HepG2 (cell line): ENCODE data around the gene TBC1D20. TPM values are rescaled to one million over a fixed set of nuclear protein-coding genes. Genes with fewer than 3 reads are reported as not detected.
A peak's percentile ranks its signal among the peaks of the same experiment; 100 is the strongest.

Experiments used
- BHLHE40 ChIP-seq: IDR thresholded peaks from 2 replicates; pipeline ENCODE4 v1.6.1; 2011; ENCODE audit warnings: low read length, improper control_type of control experiment
- CENPT ChIP-seq: sonication (generic); formaldehyde crosslinking; IDR thresholded peaks from 2 replicates; pipeline ENCODE4 v1.8.0; 2022; ENCODE audit warnings: low read depth, mild to moderate bottlenecking, moderate library complexity, missing genetic modification reagents
- ESRRA ChIP-seq: sonication (generic); formaldehyde crosslinking; IDR thresholded peaks from 2 replicates; pipeline ENCODE4 v1.5.1; 2020; ENCODE audit warnings: mild to moderate bottlenecking, low read depth, missing genetic modification reagents
- HDAC6 ChIP-seq: fragments of 200-600 bp; sonication (generic); IDR thresholded peaks from 2 replicates; pipeline ENCODE4 v1.7.0; 2017; ENCODE audit warnings: mild to moderate bottlenecking, antibody characterized with exemption, low read length, low read depth
- HOXA5 ChIP-seq: sonication (generic); formaldehyde crosslinking; IDR thresholded peaks from 2 replicates; pipeline ENCODE4 v1.4.0; 2020; ENCODE audit warnings: missing genetic modification reagents
- KDM2A ChIP-seq: sonication (generic); formaldehyde crosslinking; IDR thresholded peaks from 2 replicates; pipeline ENCODE4 v1.4.0; 2020; ENCODE audit warnings: low read depth, missing genetic modification reagents, borderline replicate concordance
- KLF15 ChIP-seq: sonication (generic); formaldehyde crosslinking; IDR thresholded peaks from 2 replicates; pipeline ENCODE4 v1.8.1; 2023; ENCODE audit warnings: borderline replicate concordance, mild to moderate bottlenecking, inconsistent platforms, missing genetic modification reagents, mixed read lengths
- NFE2L1 ChIP-seq: sonication (generic); formaldehyde crosslinking; IDR thresholded peaks from 2 replicates; pipeline ENCODE4 v1.4.0; 2020; ENCODE audit warnings: missing genetic modification reagents, mild to moderate bottlenecking, borderline replicate concordance
- NFE2L2 ChIP-seq: fragments of 150-350 bp; IDR thresholded peaks from 2 replicates; pipeline ENCODE4 v1.6.1; 2014; ENCODE audit warnings: low read length
- POLR2AphosphoS2 ChIP-seq: IDR thresholded peaks from 2 replicates; pipeline ENCODE4 v1.6.1; 2011; ENCODE audit warnings: low read depth, low read length, improper control_type of control experiment
- RCOR2 ChIP-seq: IDR thresholded peaks from 2 replicates; pipeline ENCODE4 v1.6.1; 2016; ENCODE audit warnings: missing biosample characterization, missing genetic modification reagents
- SMC3 ChIP-seq: IDR thresholded peaks from 2 replicates; pipeline ENCODE4 v1.6.1; 2011; ENCODE audit warnings: low read length, improper control_type of control experiment
- XRCC5 ChIP-seq: fragments of 200-400 bp; formaldehyde crosslinking; optimal IDR thresholded peaks from 2 replicates; pipeline ENCODE3; 2017; ENCODE audit warnings: mild to moderate bottlenecking, low read length
- ZNF160 ChIP-seq: sonication (generic); formaldehyde crosslinking; IDR thresholded peaks from 2 replicates; pipeline ENCODE4 v1.8.0; 2022; ENCODE audit warnings: mild to moderate bottlenecking, inconsistent platforms, missing genetic modification reagents
- ZNF30 ChIP-seq: sonication (generic); formaldehyde crosslinking; IDR thresholded peaks from 2 replicates; pipeline ENCODE4 v1.5.0; 2020; ENCODE audit warnings: mild to moderate bottlenecking, missing genetic modification reagents
- polyA plus RNA-seq, 8 experiments: library from polyadenylated mRNA; depleted of rRNA in 3 of 8; stranded (reverse) in 7 of 8; unstranded in 1 of 8; fragments of >200 nt; fragmentation: Illumina TruSeq in 4 of 8; extraction: Trizol in 4 of 8; gene quantifications; 2 replicates each; pipeline versions ENCODE4 v1.2.1 to v1.2.3, GENCODE V29; 2011 to 2016; ENCODE audit warnings: low read depth in 4 of 8, missing spikeins in 1 of 8, mixed read lengths in 1 of 8; ENCODE audit not compliant: insufficient read depth in 1 of 8
- total RNA-seq, 5 experiments: library from RNA; depleted of rRNA; stranded (reverse); fragments of >200 nt; fragmentation: Illumina TruSeq; extraction: Trizol; gene quantifications; 2 replicates each; pipeline ENCODE4 v1.2.3, GENCODE V29; 2016; ENCODE audit warnings: low read depth in 1 of 5
- TF ChIP-seq, protein P1 (sequence below): sonication (generic); formaldehyde crosslinking; IDR thresholded peaks from 2 replicates; pipeline ENCODE4 v1.4.0; 2020; ENCODE audit warnings: mild to moderate bottlenecking, missing genetic modification reagents, borderline replicate concordance
- TF ChIP-seq, protein P2 (sequence below): sonication (generic); IDR thresholded peaks from 2 replicates; pipeline ENCODE4 v1.6.1; 2016; ENCODE audit warnings: low read depth, borderline replicate concordance

TBC1D20 gene
- total and polyA plus RNA-seq, 2 of the 13 experiments (the other 11 are each of a cell fraction or from before 2014, with no cell fraction given): 36.6 to 47.1 TPM

DNA sequence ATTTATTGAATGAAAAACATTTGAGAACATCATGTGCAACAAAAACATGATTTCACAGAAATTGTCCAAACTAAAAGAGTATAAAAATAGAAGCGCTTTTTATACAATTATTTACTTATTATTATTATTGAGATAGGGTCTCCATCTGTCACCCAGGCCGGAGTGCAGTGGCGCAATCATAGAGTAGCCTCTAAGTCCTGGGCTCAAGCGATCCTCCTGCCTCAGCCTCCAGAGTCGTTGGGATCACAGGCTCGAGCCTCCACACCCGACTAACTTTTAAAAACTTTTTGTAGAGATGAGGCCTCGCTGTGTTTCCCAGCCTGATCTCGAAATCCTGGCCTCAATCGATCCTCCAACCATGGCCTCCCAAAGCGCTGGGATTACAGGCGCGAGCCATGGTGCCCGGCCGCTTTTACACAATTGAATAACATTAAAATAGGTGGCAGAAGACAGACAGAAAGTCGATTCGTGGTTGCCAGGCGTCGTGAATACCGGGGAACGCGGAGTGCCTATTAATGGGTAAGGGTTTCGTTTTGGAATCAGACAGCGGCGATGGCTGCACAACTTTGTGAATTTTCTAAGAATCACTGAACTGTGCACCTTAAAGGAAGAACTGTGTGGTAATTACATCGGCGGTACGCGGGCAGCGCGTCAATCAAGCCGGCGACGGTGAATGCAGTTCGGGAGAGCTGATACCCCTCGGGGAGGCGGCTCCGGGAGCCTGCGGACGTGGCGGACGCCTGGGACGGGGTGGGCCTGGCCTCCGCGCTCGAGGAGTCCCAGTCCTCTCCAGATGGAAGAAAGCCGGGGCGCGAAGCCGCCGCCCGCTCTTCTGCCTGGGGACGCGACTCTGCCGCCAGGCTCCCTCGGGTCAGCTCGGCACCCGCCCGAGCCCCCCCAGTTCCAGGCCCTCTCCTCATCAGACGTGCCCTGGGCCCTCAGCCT lies 807 bp downstream of the TBC1D20 start (continued):
- no peak; the same call in 1 of the 2 replicates for TF ChIP-seq ZNF160 (CRISPR knock-in tag)
- TF ChIP-seq SMC3: no peak
- TF ChIP-seq, protein P1, sequence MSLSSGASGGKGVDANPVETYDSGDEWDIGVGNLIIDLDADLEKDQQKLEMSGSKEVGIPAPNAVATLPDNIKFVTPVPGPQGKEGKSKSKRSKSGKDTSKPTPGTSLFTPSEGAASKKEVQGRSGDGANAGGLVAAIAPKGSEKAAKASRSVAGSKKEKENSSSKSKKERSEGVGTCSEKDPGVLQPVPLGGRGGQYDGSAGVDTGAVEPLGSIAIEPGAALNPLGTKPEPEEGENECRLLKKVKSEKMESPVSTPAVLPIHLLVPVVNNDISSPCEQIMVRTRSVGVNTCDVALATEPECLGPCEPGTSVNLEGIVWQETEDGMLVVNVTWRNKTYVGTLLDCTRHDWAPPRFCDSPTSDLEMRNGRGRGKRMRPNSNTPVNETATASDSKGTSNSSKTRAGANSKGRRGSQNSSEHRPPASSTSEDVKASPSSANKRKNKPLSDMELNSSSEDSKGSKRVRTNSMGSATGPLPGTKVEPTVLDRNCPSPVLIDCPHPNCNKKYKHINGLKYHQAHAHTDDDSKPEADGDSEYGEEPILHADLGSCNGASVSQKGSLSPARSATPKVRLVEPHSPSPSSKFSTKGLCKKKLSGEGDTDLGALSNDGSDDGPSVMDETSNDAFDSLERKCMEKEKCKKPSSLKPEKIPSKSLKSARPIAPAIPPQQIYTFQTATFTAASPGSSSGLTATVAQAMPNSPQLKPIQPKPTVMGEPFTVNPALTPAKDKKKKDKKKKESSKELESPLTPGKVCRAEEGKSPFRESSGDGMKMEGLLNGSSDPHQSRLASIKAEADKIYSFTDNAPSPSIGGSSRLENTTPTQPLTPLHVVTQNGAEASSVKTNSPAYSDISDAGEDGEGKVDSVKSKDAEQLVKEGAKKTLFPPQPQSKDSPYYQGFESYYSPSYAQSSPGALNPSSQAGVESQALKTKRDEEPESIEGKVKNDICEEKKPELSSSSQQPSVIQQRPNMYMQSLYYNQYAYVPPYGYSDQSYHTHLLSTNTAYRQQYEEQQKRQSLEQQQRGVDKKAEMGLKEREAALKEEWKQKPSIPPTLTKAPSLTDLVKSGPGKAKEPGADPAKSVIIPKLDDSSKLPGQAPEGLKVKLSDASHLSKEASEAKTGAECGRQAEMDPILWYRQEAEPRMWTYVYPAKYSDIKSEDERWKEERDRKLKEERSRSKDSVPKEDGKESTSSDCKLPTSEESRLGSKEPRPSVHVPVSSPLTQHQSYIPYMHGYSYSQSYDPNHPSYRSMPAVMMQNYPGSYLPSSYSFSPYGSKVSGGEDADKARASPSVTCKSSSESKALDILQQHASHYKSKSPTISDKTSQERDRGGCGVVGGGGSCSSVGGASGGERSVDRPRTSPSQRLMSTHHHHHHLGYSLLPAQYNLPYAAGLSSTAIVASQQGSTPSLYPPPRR (CRISPR knock-in tag): no peak
- 0 out of 2 replicates have a peak, but pooled peaks have one; percentile 37 for TF ChIP-seq ZNF30 (CRISPR knock-in tag)
- no peak for TF ChIP-seq CENPT (CRISPR knock-in tag)
- 0 out of 2 replicates have a peak, but pooled peaks have one; percentile 21 for TF ChIP-seq BHLHE40
- TF ChIP-seq ESRRA (CRISPR knock-in tag): no peak
- TF ChIP-seq KDM2A (CRISPR knock-in tag): peak; percentile 47
- TF ChIP-seq KLF15 (CRISPR knock-in tag): peak; percentile 32; the same call in 1 of the 2 replicates
- peak; percentile 45; the same call in 1 of the 2 replicates for TF ChIP-seq RCOR2 (CRISPR knock-in tag)
- TF ChIP-seq HDAC6: no peak
- no peak for TF ChIP-seq NFE2L2
- 0 out of 2 replicates have a peak, but pooled peaks have one; percentile 25 for TF ChIP-seq NFE2L1
- no peak for TF ChIP-seq XRCC5
- TF ChIP-seq HOXA5: no peak
- TF ChIP-seq, protein P2, sequence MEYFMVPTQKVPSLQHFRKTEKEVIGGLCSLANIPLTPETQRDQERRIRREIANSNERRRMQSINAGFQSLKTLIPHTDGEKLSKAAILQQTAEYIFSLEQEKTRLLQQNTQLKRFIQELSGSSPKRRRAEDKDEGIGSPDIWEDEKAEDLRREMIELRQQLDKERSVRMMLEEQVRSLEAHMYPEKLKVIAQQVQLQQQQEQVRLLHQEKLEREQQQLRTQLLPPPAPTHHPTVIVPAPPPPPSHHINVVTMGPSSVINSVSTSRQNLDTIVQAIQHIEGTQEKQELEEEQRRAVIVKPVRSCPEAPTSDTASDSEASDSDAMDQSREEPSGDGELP: no peak; the same call in 1 of the 2 replicates
- no peak for TF ChIP-seq POLR2AphosphoS2
